ENCODE data around the gene VAC14.
"Not testable (repeated sequence)": the region's sequence is repeated elsewhere in the genome, so short reads cannot be mapped to it uniquely, and the experiment has no call there.

Gene VAC14

DNA sequence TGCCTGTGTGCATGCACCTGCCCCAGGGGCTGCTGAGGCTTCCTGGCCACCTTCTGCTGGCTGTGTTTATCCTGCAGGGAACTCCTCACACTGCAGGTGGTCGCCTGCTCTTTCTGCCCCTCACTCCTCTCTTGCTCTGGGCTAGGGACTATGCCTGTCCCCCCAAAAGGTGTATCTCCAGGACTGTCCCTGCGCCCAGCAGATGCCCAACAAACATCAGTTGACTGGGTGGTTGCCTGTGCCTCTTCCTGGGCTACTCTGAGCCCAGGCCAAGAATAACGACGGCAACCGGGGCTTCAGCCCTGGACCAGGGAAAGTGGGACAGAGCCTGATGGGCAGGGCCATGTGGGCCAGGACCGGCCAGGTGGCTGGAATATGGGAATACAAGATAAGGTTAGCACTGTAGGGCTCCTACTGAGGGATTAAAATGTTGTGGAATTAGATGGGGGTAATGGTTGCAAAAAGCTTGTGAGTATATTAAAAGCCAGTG lies 55.4 kb downstream of the VAC14 start:
- Mint-ChIP-seq H3K36me3 (ENCODE audit: low read depth) (peaks cover 18% of the 10 kb centered on the region), H3K4me3 (no peak overlapping the region), H3K4me1 (peaks cover 58% of the 10 kb centered on the region), H3K27ac (no peak overlapping the region), H3K27me3 (ENCODE audit: low read depth, poor library complexity) (peaks cover 6% of the 10 kb centered on the region), H3K9me3 (peaks cover 5% of the 10 kb centered on the region)
- TF ChIP-seq, protein P1, sequence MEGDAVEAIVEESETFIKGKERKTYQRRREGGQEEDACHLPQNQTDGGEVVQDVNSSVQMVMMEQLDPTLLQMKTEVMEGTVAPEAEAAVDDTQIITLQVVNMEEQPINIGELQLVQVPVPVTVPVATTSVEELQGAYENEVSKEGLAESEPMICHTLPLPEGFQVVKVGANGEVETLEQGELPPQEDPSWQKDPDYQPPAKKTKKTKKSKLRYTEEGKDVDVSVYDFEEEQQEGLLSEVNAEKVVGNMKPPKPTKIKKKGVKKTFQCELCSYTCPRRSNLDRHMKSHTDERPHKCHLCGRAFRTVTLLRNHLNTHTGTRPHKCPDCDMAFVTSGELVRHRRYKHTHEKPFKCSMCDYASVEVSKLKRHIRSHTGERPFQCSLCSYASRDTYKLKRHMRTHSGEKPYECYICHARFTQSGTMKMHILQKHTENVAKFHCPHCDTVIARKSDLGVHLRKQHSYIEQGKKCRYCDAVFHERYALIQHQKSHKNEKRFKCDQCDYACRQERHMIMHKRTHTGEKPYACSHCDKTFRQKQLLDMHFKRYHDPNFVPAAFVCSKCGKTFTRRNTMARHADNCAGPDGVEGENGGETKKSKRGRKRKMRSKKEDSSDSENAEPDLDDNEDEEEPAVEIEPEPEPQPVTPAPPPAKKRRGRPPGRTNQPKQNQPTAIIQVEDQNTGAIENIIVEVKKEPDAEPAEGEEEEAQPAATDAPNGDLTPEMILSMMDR (IDR thresholded peaks at IDR 0.05): no peak
- DNase-seq: no peak

DNA sequence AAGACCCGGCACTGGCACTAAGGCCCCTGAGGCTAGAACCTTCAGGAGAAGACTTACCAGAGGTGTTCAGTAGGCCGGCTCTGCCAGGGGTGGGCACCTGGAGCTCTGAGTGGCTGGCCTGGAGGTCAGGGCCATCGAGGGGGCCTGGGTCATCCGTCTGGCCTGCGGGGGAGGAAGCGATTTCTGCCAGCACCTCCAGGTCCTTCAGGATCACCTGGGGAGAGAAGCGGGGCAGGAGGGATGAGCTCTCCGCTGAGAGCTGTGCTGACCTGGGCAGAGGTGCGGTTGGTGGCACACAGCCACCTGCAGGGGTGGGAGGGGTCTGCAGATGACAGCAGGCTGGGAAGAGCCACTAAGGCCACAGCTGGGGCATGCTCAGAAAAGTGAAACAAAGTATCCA lies 56.6 kb downstream of the VAC14 start:
- no peak for DNase-seq
- Mint-ChIP-seq H3K4me3 (no peak overlapping the region), H3K27me3 (ENCODE audit: low read depth, poor library complexity) (no peaks in the 10 kb centered on the region), H3K27ac (no peak overlapping the region), H3K4me1 (peaks cover 57% of the 10 kb centered on the region), H3K36me3 (ENCODE audit: low read depth) (peaks cover 18% of the 10 kb centered on the region), H3K9me3 (peaks cover 5% of the 10 kb centered on the region)
- TF ChIP-seq, protein P1 (IDR thresholded peaks at IDR 0.05): no peak

DNA sequence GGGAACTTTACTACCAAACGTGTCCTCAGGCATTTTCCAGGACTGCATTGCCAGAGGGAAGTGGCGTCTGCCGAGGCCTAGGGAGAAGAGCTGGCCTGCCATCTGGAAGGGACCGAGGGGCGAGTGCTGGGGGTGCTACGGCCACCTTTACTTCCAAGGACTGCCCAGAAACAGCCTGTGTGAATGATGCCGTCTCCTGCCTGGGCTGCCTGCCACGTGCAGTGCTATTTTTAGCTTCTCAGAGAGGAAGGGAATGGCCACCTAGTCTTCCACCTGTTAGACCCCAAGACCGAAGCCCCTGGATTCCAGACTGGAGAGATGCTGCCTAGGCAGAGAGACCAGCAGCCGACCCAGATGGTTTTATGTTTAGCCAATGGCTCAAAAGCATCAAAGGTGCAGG lies 57.2 kb downstream of the VAC14 start:
- Mint-ChIP-seq H3K27me3 (ENCODE audit: low read depth, poor library complexity) (peaks cover under 1% of the 10 kb centered on the region), H3K4me1 (peaks cover 57% of the 10 kb centered on the region), H3K9me3 (peaks cover 5% of the 10 kb centered on the region), H3K27ac (no peak overlapping the region), H3K4me3 (no peak overlapping the region), H3K36me3 (ENCODE audit: low read depth) (peaks cover 18% of the 10 kb centered on the region)
- TF ChIP-seq, protein P1 (IDR thresholded peaks at IDR 0.05): no peak
- no peak for DNase-seq

DNA sequence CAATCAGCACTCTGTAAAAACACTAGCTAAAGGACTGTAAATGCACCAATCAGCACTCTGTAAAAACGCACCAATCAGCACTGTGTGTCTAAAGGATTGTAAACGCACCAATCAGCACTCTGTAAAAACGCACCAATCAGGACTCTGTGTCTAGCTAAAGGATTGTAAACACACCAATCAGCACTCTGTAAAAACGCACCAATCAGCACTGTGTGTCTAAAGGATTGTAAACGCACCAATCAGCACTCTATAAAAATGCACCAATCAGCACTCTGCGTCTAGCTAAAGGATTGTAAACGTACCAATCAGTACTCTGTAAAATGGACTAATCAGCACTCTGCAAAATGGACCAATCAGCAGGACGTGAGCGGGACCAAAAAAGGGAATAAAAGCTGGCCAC lies 58.0 kb downstream of the VAC14 start:
- H3K27ac Mint-ChIP-seq; H3K27me3 Mint-ChIP-seq (ENCODE audit: low read depth, poor library complexity); H3K9me3 Mint-ChIP-seq; DNase-seq; H3K4me3 Mint-ChIP-seq: not testable (repeated sequence)
- Mint-ChIP-seq H3K4me1 (peaks cover 57% of the 10 kb centered on the region), H3K36me3 (ENCODE audit: low read depth) (peaks cover 18% of the 10 kb centered on the region)

DNA sequence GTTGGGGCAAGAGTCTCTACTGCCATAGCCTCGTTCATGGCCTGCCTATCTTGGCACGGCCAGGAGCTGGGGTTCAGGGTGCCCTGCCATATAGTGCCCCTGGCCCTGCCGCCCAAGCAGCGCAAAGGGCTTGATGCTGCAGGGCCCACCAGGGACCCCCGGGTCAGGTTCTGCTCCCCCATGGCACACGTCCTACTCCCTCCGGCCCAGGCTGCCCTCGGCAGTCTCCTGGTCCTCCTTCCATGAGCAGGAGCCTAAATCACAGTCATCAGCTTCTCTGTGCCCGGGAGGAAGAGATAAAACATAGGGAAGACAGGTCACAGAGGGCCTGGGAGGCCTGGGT lies 59.2 kb downstream of the VAC14 start:
- TF ChIP-seq, protein P1 (IDR thresholded peaks at IDR 0.05): no peak
- peaks cover 18% of the 10 kb centered on the region for H3K36me3 Mint-ChIP-seq (ENCODE audit: low read depth)
- peaks cover 5% of the 10 kb centered on the region for H3K9me3 Mint-ChIP-seq
- peaks cover 3% of the 10 kb centered on the region for H3K27me3 Mint-ChIP-seq (ENCODE audit: low read depth, poor library complexity)
- peaks cover 62% of the 10 kb centered on the region for H3K4me1 Mint-ChIP-seq
- DNase-seq: no peak
- no peak overlapping the region for H3K4me3 Mint-ChIP-seq
- H3K27ac Mint-ChIP-seq: peak overlapping the region; percentile 88

DNA sequence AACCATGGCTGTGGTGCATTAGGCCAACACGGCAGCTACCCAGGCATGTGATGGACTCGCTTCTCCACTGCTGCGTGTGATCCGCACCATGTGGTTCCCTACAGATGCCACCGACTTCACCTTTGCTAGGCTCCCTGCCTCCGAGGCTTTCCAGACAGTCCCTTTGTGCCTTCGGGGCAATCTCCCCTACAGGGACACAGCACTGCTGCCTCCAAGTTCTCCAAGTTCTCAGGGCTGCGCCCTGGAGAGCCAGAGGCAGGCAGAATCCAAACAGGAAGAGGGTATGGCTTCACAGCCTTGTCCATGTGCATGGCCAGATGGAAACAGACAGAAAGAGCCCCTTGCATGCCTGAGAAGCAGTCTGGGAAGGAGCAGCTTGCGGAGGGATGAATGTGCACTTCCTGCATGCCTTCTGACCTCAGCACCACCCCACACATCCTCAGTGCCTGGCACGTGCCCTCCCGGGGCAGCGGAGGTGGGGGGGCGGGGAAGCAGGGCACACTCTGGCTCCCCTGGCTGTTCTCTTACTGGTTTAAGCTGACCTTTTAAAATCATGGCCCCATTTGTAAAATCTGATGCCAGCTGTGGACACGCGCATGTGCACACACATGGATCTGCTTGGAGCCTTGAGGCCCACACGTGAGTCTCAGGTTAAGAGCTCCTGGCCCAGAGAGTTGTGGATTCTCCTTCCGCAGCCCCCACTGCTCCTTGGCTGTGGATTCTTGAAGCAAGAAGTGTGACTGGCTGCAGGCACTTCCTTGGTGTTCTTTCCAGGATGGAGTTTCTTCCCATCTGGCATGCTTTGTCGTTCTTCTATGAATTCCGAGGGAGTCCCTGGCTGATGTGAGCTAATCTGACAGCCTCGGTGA lies 59.8 kb downstream of the VAC14 start:
- Mint-ChIP-seq H3K27ac (peak overlapping the region; percentile 96), H3K27me3 (ENCODE audit: low read depth, poor library complexity) (peaks cover 3% of the 10 kb centered on the region), H3K4me3 (peak overlapping the region; percentile 36), H3K36me3 (ENCODE audit: low read depth) (peaks cover 18% of the 10 kb centered on the region), H3K4me1 (peaks cover 62% of the 10 kb centered on the region), H3K9me3 (peaks cover 5% of the 10 kb centered on the region)
- TF ChIP-seq, protein P1 (IDR thresholded peaks at IDR 0.05): no peak
- DNase-seq: no peak

Measured in nephron progenitor cell (in vitro differentiated cells).